ENCODE results near the gene KRTAP10-1.
"Not testable (repeated sequence)": the region's sequence is repeated elsewhere in the genome, so short reads cannot be mapped to it uniquely, and the experiment has no call there.

- TF ChIP-seq CTCF, EP300, POLR2A (IDR thresholded peaks at IDR 0.05): not testable (repeated sequence)
Observed at GRCh38 chr21:44503006-44503889, 36.7 kb downstream of the KRTAP10-1 start.
